ENCODE measurements around the gene SEC14L5. TPM values are rescaled to one million over a fixed set of nuclear protein-coding genes. Genes with fewer than 3 reads are reported as not detected.

SEC14L5 gene
- total and polyA plus RNA-seq, 10 of the 15 experiments (the other 5 are each of a cell fraction or from before 2014, with no cell fraction given) = 0.01 TPM; not detected in 9

DNA sequence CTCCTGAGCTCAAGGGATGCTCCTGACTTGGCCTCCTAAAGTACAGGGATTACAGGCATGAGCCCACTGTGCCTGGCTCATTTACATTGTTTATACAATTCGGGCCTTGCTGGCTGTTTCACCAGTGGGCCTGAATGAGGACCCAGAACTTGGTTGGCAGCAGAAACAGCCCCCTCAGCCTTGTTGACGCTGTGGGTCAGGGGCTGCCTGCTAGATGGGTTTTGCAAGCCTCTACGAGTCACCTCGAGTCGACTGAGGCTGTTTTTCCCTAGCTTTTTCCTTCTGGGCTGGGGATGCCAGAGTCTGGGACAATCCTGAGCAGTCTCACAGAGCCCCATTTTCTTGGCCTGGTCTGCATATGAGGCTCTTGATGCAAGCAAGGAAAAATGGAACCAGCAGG is 37.3 kb upstream of the SEC14L5 start:
- no peaks in the 10 kb centered on the region for H3K36me3 ChIP-seq (ENCODE audit: control insufficient read depth in 2 of 2, insufficient read depth in 2 of 2, low read length in 1 of 2)
- H3K27ac ChIP-seq (ENCODE audit: control insufficient read depth, insufficient read depth) = no peak overlapping the region
- intact Hi-C loops (cut with micrococcal nuclease; ENCODE audit: unreplicated experiment) = no loop called here
- RAD21 ChIA-PET (ENCODE audit: unreplicated experiment) = no interaction called here
- no peaks in the 10 kb centered on the region; a peak in 1 of 4 replicates for H3K27me3 ChIP-seq (replicated peaks in 1 of 2; ENCODE audit: control insufficient read depth in 2 of 2, insufficient read depth in 2 of 2, low read length in 1 of 2)
- no peaks in the 10 kb centered on the region for H4K20me1 ChIP-seq (ENCODE audit: control insufficient read depth, insufficient read depth)
- 15% methylated on average over 5 of the region's 5 CpGs for WGBS (ENCODE audit: insufficient coverage, insufficient replicate concordance, low lambda C conversion rate, missing lambda C conversion rate)
- H3K4me2 ChIP-seq (ENCODE audit: control insufficient read depth, insufficient read depth) = no peak overlapping the region
- no peak overlapping the region for H2AFZ ChIP-seq (ENCODE audit: control insufficient read depth, low read depth, low read length)
- no peaks in the 10 kb centered on the region; the same call in 2 of the 3 replicates for H3K9me3 ChIP-seq (replicated peaks; ENCODE audit: control insufficient read depth, insufficient read depth, low read length)
- H3K9ac ChIP-seq (ENCODE audit: control insufficient read depth, insufficient read depth, low read length) = no peak overlapping the region
- no peak overlapping the region for H3K4me3 ChIP-seq
- CTCF ChIA-PET = no interaction called here
- no peak for DNase-seq (ENCODE audit: low read depth, low spot score)
- in situ Hi-C loops (cut with MboI) = no loop called here
- SMC1A ChIA-PET (ENCODE audit: uncharacterized antibody, unreplicated experiment) = no interaction called here
- POLR2A ChIA-PET = no interaction called here
- TF ChIP-seq RUNX3 (IDR thresholded peaks at IDR 0.05; ENCODE audit: low read length) (no peak), MXI1 (IDR thresholded peaks at IDR 0.05; ENCODE audit: low read depth, low read length) (no peak), NRF1 (conservative IDR thresholded peaks at IDR 0.05; ENCODE audit: low read depth, low read length) (no peak), CREM (IDR thresholded peaks at IDR 0.05; ENCODE audit: low read depth) (no peak), STAT1 (conservative IDR thresholded peaks at IDR 0.05) (no peak)
- TF ChIP-seq, protein P1, sequence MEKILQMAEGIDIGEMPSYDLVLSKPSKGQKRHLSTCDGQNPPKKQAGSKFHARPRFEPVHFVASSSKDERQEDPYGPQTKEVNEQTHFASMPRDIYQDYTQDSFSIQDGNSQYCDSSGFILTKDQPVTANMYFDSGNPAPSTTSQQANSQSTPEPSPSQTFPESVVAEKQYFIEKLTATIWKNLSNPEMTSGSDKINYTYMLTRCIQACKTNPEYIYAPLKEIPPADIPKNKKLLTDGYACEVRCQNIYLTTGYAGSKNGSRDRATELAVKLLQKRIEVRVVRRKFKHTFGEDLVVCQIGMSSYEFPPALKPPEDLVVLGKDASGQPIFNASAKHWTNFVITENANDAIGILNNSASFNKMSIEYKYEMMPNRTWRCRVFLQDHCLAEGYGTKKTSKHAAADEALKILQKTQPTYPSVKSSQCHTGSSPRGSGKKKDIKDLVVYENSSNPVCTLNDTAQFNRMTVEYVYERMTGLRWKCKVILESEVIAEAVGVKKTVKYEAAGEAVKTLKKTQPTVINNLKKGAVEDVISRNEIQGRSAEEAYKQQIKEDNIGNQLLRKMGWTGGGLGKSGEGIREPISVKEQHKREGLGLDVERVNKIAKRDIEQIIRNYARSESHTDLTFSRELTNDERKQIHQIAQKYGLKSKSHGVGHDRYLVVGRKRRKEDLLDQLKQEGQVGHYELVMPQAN (conservative IDR thresholded peaks at IDR 0.05) = no peak
- no peaks in the 10 kb centered on the region for H3K79me2 ChIP-seq (ENCODE audit: control insufficient read depth, insufficient read depth, low read length)
- no peak for ATAC-seq
- no TSS peak for BruUV-seq (replicated peaks)
- no peak for FAIRE-seq
- H3K4me1 ChIP-seq (ENCODE audit: control insufficient read depth, insufficient read depth, low read length) = no peaks in the 10 kb centered on the region

Data from GM12878 (cell line).